WI38 (cell line): Measurements from ENCODE around the gene LMBRD1.

Source experiments
- H3K4me3 ChIP-seq: 2 replicates; pipeline ENCODE4 v1.5.1; 2011; ENCODE audit warnings: low read depth, mild to moderate bottlenecking, control low read depth, low read length
- CTCF ChIP-seq: IDR thresholded peaks from 2 replicates; pipeline ENCODE4 v1.5.1; 2012; ENCODE audit warnings: low read depth, mild to moderate bottlenecking, control low read depth, low read length

LMBRD1 gene

GRCh38 chr6:69817358-69817757 is 20.5 kb upstream of the LMBRD1 start:
- H3K4me3 ChIP-seq: no peak overlapping the region
- TF ChIP-seq CTCF: no peak

DNA sequence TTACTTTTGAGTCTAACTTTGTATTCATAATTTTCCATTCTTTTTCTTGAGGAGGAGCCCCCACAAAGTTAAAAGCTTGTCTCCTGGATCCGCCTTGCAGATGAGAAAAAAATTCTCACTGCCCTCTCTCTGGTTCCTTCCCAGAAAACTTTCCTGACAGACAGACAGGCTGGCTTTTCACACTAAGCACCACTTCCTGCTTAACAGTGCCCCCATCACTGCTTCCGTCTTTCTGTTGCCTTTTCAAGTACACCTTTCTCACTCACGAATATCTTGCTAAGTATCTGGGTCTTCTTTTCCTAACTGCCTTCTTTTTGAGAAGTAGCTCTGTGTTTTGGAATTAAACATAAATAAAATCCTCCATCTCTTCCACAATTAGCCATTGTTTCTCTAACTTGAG is 19.8 kb upstream of the LMBRD1 start:
- no peak for TF ChIP-seq CTCF
- no peak overlapping the region for H3K4me3 ChIP-seq

DNA sequence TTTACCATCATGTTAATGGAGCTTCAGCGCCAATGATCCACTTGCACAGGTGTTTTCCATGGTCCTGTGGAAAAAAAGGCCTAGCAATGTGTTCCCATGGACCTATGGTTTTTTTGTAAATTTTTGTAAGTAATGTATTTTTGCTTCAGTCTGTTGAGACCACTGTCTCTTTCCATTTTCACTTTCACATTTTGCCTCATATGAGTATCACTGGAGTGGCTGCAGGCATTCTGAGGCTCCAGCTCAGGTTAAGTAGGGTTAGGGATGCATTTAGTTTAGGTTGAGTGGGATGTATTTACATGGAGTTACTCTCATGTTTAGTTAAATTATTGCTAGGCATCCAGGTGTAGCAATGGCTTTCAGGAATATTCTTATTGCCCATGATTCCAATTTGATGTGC is 19.2 kb upstream of the LMBRD1 start:
- H3K4me3 ChIP-seq: no peak overlapping the region
- TF ChIP-seq CTCF: no peak

DNA sequence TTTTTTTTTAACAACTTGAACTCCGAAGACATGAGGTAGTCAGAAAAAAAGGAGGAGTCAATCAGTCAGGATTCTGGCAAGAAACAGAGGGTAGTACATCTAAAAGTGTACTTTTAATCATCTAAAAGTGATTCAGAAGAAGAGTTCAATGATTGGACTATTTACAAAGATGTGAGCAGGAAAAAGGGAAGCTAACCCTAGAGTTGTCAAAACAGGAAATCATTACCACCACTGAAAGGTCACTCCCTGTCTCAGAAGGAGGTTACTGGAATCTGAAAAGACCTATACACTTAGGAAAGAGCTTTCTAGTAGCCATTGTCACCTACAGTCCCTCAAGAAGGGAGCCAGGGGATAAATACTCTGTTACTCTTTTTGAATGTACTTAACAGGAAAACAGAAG is 16.7 kb upstream of the LMBRD1 start:
- no peak for TF ChIP-seq CTCF
- no peak overlapping the region for H3K4me3 ChIP-seq

- TF ChIP-seq CTCF: no peak
- H3K4me3 ChIP-seq: no peak overlapping the region
Observed at GRCh38 chr6:69812746-69813427, 16.1 kb upstream of the LMBRD1 start.

GRCh38 chr6:69802995-69803394 is 6.2 kb upstream of the LMBRD1 start:
- H3K4me3 ChIP-seq: no peak overlapping the region
- no peak for TF ChIP-seq CTCF

DNA sequence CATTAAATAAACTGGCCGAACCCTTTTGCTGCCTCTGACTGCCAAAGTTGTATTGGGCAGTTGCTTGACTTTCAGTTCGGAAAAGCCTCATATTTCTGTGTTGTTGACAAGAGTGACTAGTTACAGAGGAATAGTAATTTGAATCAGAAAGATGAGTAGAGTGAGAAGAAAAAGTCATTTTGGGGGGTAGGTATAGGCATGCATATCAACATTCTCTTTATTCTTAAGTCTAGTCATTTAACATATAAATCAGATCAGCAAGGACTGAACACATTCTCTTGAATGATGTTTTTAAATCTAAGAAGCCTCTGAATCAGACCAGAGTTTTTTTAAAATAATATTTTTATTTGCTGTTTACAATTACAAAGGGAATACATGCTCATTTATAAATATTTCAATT is 4.9 kb upstream of the LMBRD1 start:
- no peak for TF ChIP-seq CTCF
- no peak overlapping the region for H3K4me3 ChIP-seq
